H1 (cell line): Measurements from ENCODE around the gene MIPOL1. TPM values are rescaled to one million over a fixed set of nuclear protein-coding genes. Genes with fewer than 3 reads are reported as not detected.

Source experiments
- CTCF ChIA-PET: fragments of 300-600 bp; sonication (Branson Sonifier 250); formaldehyde crosslinking; loops from one replicate; lab custom pipeline; 2021; ENCODE audit not compliant: partially characterized antibody; lab: Charles Lee
- POLR2A ChIA-PET: fragments of 300-600 bp; sonication (Branson Sonifier 250); formaldehyde crosslinking; loops from one replicate; lab custom pipeline; 2021; ENCODE audit warnings: inconsistent platforms; ENCODE audit not compliant: partially characterized antibody; lab: Charles Lee
- DNase-seq, 2 experiments: peaks; one replicate each; pipeline versions ENCODE4 v3.0.0 to v3.0.0-alpha.2; 2010 to 2022; ENCODE audit warnings: low spot score in 2 of 2, low read depth in 1 of 2, mixed read lengths in 1 of 2
- FAIRE-seq: peaks from 2 replicates; lab custom pipeline; 2011; peaks lifted over from hg19 to GRCh38; lab: Jason Lieb, UNC
- H2AFZ ChIP-seq: 2 replicates; pipeline ENCODE4 v1.8.1; 2012; ENCODE audit warnings: low read length, inconsistent platforms
- H2AK5ac ChIP-seq: 2 replicates; pipeline ENCODE4 v1.6.1; 2013; ENCODE audit warnings: low read depth, low read length
- H2BK120ac ChIP-seq: replicated peaks from 2 replicates; pipeline ENCODE3; 2013; ENCODE audit warnings: low read depth, low read length, inconsistent platforms
- H2BK12ac ChIP-seq: 2 replicates; pipeline ENCODE4 v1.6.1; 2013; ENCODE audit warnings: low read depth, low read length
- H2BK15ac ChIP-seq: 2 replicates; pipeline ENCODE4 v1.6.1; 2013; ENCODE audit warnings: low read length
- H2BK20ac ChIP-seq: 2 replicates; pipeline ENCODE4 v1.6.1; 2013; ENCODE audit warnings: low read length
- H2BK5ac ChIP-seq: 2 replicates; pipeline ENCODE4 v1.6.1; 2013; ENCODE audit warnings: low read depth, low read length
- H3K14ac ChIP-seq: 2 replicates; pipeline ENCODE4 v1.6.1; 2013; ENCODE audit warnings: inconsistent platforms; ENCODE audit not compliant: insufficient read length
- H3K18ac ChIP-seq: 2 replicates; pipeline ENCODE4 v1.6.1; 2013; ENCODE audit warnings: low read length; ENCODE audit errors: extremely low read depth
- H3K23ac ChIP-seq: 2 replicates; pipeline ENCODE4 v1.6.1; 2013; ENCODE audit warnings: inconsistent platforms; ENCODE audit not compliant: insufficient read length
- H3K23me2 ChIP-seq: 2 replicates; pipeline ENCODE4 v1.6.1; 2013; ENCODE audit warnings: low read depth, low read length
- H3K27ac ChIP-seq: 2 replicates; pipeline ENCODE4 v1.6.1; 2011; ENCODE audit warnings: low read depth, low read length, inconsistent platforms
- H3K27me3 ChIP-seq, 4 experiments: replicated peaks in 1 of 4; 1 replicate in 1 of 4; 2 replicates in 3 of 4; pipeline versions ENCODE4 v1.6.1 to v1.8.1; 2011 to 2013; ENCODE audit warnings: low read length in 3 of 4, mild to moderate bottlenecking in 3 of 4, inconsistent platforms in 2 of 4, mixed read lengths in 2 of 4, moderate library complexity in 1 of 4; ENCODE audit not compliant: control insufficient read depth in 3 of 4, insufficient read depth in 3 of 4; ENCODE audit errors: extremely low read depth in 1 of 4
- H3K36me3 ChIP-seq, 4 experiments: 2 replicates each; pipeline versions ENCODE4 v1.6.1 to v1.8.1; 2011 to 2013; ENCODE audit warnings: mild to moderate bottlenecking in 4 of 4, low read length in 3 of 4, moderate library complexity in 2 of 4, control low read depth in 1 of 4, inconsistent platforms in 1 of 4; ENCODE audit not compliant: insufficient read depth in 4 of 4, control insufficient read depth in 2 of 4
- H3K4ac ChIP-seq: replicated peaks from 2 replicates; pipeline ENCODE3; 2013; ENCODE audit warnings: low read length, low read depth, mixed read lengths, inconsistent platforms; ENCODE audit not compliant: insufficient read length
- H3K4me1 ChIP-seq, 4 experiments: replicated peaks in 1 of 4; 1 replicate in 1 of 4; 2 replicates in 3 of 4; pipeline versions ENCODE4 v1.6.1 to v1.8.1; 2011 to 2013; ENCODE audit warnings: low read length in 3 of 4, inconsistent platforms in 2 of 4, mixed read lengths in 1 of 4; ENCODE audit not compliant: insufficient read depth in 4 of 4, control insufficient read depth in 3 of 4
- H3K4me2 ChIP-seq, 2 experiments: 2 replicates each; pipeline versions ENCODE4 v1.6.1 to v1.8.1; 2011 to 2013; ENCODE audit warnings: low read depth in 2 of 2, low read length in 2 of 2, control low read depth in 1 of 2, inconsistent platforms in 1 of 2, mild to moderate bottlenecking in 1 of 2; ENCODE audit not compliant: insufficient read depth in 1 of 2
- H3K4me3 ChIP-seq, 4 experiments: fragments of 200-600, 300-600 bp in 1 of 4; sonication (generic), shearing (Covaris generic), sonication (Bioruptor Twin) in 1 of 4; 2 replicates each; pipeline versions ENCODE4 v1.5.1 to v1.8.1; 2011 to 2016; ENCODE audit warnings: low read length in 4 of 4, low read depth in 3 of 4, control low read depth in 2 of 4, inconsistent platforms in 2 of 4, mild to moderate bottlenecking in 2 of 4, mixed read lengths in 1 of 4, moderate library complexity in 1 of 4; ENCODE audit not compliant: insufficient read depth in 2 of 4; ENCODE audit errors: extremely low read depth in 1 of 4
- H3K56ac ChIP-seq: replicated peaks from 2 replicates; pipeline ENCODE3; 2013; ENCODE audit warnings: low read depth, mild to moderate bottlenecking, mixed read lengths, low read length, inconsistent platforms; ENCODE audit not compliant: insufficient read length
- H3K79me1 ChIP-seq: 2 replicates; pipeline ENCODE4 v1.6.1; 2013; ENCODE audit warnings: low read depth, low read length, control low read depth
- H3K79me2 ChIP-seq, 2 experiments: 2 replicates each; pipeline versions ENCODE4 v1.6.1 to v1.8.1; 2012 to 2013; ENCODE audit warnings: low read length in 2 of 2, mild to moderate bottlenecking in 2 of 2, inconsistent platforms in 1 of 2; ENCODE audit not compliant: insufficient read depth in 2 of 2, control insufficient read depth in 1 of 2
- H3K9ac ChIP-seq, 4 experiments: replicated peaks in 1 of 4; 1 replicate in 1 of 4; 2 replicates in 3 of 4; pipeline versions ENCODE4 v1.6.1 to v1.8.1; 2011 to 2013; ENCODE audit warnings: low read depth in 3 of 4, low read length in 3 of 4, control low read depth in 2 of 4, mild to moderate bottlenecking in 2 of 4, moderate library complexity in 2 of 4, inconsistent platforms in 1 of 4; ENCODE audit errors: extremely low read depth in 1 of 4
- H3K9me3 ChIP-seq, 2 experiments: 2 replicates each; pipeline versions ENCODE4 v1.6.1 to v1.8.1; 2012 to 2013; ENCODE audit warnings: mild to moderate bottlenecking in 2 of 2, moderate library complexity in 2 of 2, control low read depth in 1 of 2, inconsistent platforms in 1 of 2, low read depth in 1 of 2, low read length in 1 of 2, mixed read lengths in 1 of 2; ENCODE audit not compliant: insufficient read depth in 2 of 2
- H4K20me1 ChIP-seq, 2 experiments: replicated peaks in 1 of 2; 2 replicates each; pipeline versions ENCODE3 to v1.8.1; 2011 to 2013; ENCODE audit warnings: inconsistent platforms in 2 of 2, low read length in 2 of 2, mild to moderate bottlenecking in 1 of 2; ENCODE audit not compliant: insufficient read depth in 2 of 2, control insufficient read depth in 1 of 2
- H4K5ac ChIP-seq: 2 replicates; pipeline ENCODE4 v1.6.1; 2013; ENCODE audit warnings: low read length, low read depth, mixed read lengths, inconsistent platforms; ENCODE audit not compliant: insufficient read length
- H4K8ac ChIP-seq: 2 replicates; pipeline ENCODE4 v1.8.0; 2013; ENCODE audit warnings: mild to moderate bottlenecking, moderate library complexity, low read length, inconsistent platforms; ENCODE audit not compliant: insufficient read depth; ENCODE audit errors: extremely low read depth
- H4K91ac ChIP-seq: replicated peaks from 2 replicates; pipeline ENCODE3; 2013; ENCODE audit warnings: low read length, mixed read lengths, inconsistent platforms; ENCODE audit not compliant: insufficient read length
- CHD1 ChIP-seq: IDR thresholded peaks from 2 replicates; pipeline ENCODE4 v1.6.1; 2012; ENCODE audit warnings: low read depth, low read length, improper control_type of control experiment
- EGR1 ChIP-seq: IDR thresholded peaks from 2 replicates; pipeline ENCODE4 v1.6.1; 2011; ENCODE audit warnings: low read depth, low read length, borderline replicate concordance
- KDM1A ChIP-seq: fragments of 200-600, 300-600 bp; sonication (generic); IDR thresholded peaks from 2 replicates; pipeline ENCODE4 v1.7.1; 2016; ENCODE audit warnings: mild to moderate bottlenecking, low read length, borderline replicate concordance
- PHF8 ChIP-seq: fragments of 200-600 bp; sonication (generic); conservative IDR thresholded peaks from 2 replicates; pipeline ENCODE4 v1.7.1; 2012; ENCODE audit warnings: low read depth, mild to moderate bottlenecking, inconsistent platforms, low read length, moderate library complexity
- SP4 ChIP-seq: IDR thresholded peaks from 2 replicates; pipeline ENCODE4 v1.6.1; 2012; ENCODE audit warnings: low read length, inconsistent platforms
- SUZ12 ChIP-seq: fragments of 200-600 bp; sonication (generic); IDR thresholded peaks from 2 replicates; pipeline ENCODE4 v1.6.1; 2012; ENCODE audit warnings: mild to moderate bottlenecking, inconsistent platforms, low read length, moderate library complexity, mixed read lengths
- WGBS, 2 experiments: shearing (Covaris generic) in 1 of 2; methylation state at CpG; one replicate each; pipeline versions ENCODE4 v1.1.6 to v1.1.7; 2013 to 2015; ENCODE audit warnings: low lambda C conversion rate in 2 of 2, mixed read lengths in 2 of 2, inconsistent platforms in 1 of 2, low coverage in 1 of 2, missing lambda C conversion rate in 1 of 2; ENCODE audit not compliant: insufficient replicate concordance in 2 of 2, insufficient coverage in 1 of 2, insufficient read length in 1 of 2; ENCODE audit errors: extremely low coverage in 1 of 2, missing lambda C conversion rate in 1 of 2; 5-methylcytosine and 5-hydroxymethylcytosine counted together
- polyA plus RNA-seq, 7 experiments: library from polyadenylated mRNA; depleted of rRNA in 3 of 7; stranded (reverse) in 5 of 7; unstranded in 2 of 7; fragments of >200 nt in 5 of 7; fragments of 200-250 nt in 2 of 7; gene quantifications; 1 replicate in 5 of 7; 2 replicates in 1 of 7; 4 replicates in 1 of 7; pipeline versions ENCODE4 v1.2.1 to v1.2.3, GENCODE V29; 2011 to 2013; ENCODE audit warnings: missing spikeins in 2 of 7, mixed read lengths in 2 of 7
- total RNA-seq: library from RNA; stranded (reverse); fragmentation: NEBNext Ultra II Directional; extraction: Animal tissue kit (Norgen Biotek cat#: 25700); gene quantifications from 2 replicates; pipeline ENCODE4 v1.2.1, GENCODE V29; 2021

MIPOL1 gene
- total and polyA plus RNA-seq, 2 of the 8 experiments (the other 6 are each of a cell fraction or from before 2014, with no cell fraction given): 2.8 to 23.9 TPM

DNA sequence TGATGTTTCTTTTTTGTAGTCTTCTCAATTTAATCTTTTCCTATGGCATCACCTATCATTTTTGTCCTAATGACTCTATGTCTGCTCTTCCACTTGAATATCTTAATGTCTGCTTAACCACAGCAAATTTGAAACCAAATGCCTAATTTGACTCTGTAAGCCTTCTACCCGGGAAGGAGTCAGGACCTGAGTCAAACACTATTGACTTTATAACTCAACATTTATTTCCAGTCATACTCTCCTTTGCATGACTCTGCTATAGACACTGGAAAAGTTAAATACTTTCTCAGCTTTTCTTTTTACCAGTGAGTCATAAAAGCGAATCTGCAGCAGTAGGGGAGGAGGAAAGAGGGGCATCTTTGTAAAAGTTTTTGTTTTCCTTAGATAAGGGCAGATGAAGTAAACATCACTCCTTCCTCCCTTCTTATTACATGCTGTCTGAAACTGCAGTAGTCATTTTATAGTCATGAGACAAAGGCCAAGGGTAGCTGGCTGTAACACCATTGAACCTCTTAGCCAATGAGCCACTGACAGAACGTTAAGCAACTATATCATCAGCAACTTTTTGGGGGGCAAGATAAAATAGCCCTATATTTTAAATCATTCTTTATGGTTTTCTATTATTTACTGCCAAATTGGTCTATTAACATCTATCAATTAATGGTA is 179.3 kb downstream of the MIPOL1 start:
- no peak for DNase-seq
- Histone ChIP-seq H3K36me3 (no peaks in the 10 kb centered on the region), H3K27me3 (no peaks in the 10 kb centered on the region), H3K9ac (no peak overlapping the region), H3K14ac (no peak overlapping the region), H4K8ac (no peak overlapping the region), H3K18ac (no peak overlapping the region), H3K4ac (no peak overlapping the region), H3K4me3 (no peak overlapping the region), H3K79me1 (no peaks in the 10 kb centered on the region), H3K23me2 (no peaks in the 10 kb centered on the region), H4K20me1 (peaks cover 0 to 1% of the 10 kb centered on the region in 2 experiments), H3K23ac (no peak overlapping the region), H3K79me2 (no peaks in the 10 kb centered on the region), H2BK120ac (no peak overlapping the region), H3K4me1 (no peaks in the 10 kb centered on the region), H2BK5ac (no peak overlapping the region), H3K56ac (no peak overlapping the region), H2BK12ac (no peak overlapping the region), H2BK20ac (no peak overlapping the region), H2AK5ac (no peak overlapping the region), H4K91ac (no peak overlapping the region), H4K5ac (no peak overlapping the region), H3K9me3 (no peaks in the 10 kb centered on the region), H2BK15ac (no peak overlapping the region), H3K27ac (no peak overlapping the region), H3K4me2 (no peak overlapping the region), H2AFZ (no peak overlapping the region)
- no peak for FAIRE-seq
- whole genome bisulfite sequencing, 2 experiments: 85% methylated on average over 3 of the region's 3 CpGs; no CpG with 5 or more reads in 1 of the 2 experiments
- ChIA-PET POLR2A (no interaction called here), CTCF (interaction anchor here (0.6 kb wide), 1 partner anchor 94 kb away, joined by 3 read pairs; no protein-coding TSS in a partner anchor)
- no peak for TF ChIP-seq KDM1A
- no peak for TF ChIP-seq SP4
- no peak for TF ChIP-seq EGR1
- no peak for TF ChIP-seq PHF8
- TF ChIP-seq CHD1: no peak
- TF ChIP-seq SUZ12: no peak
